GM21423 (cell line): ENCODE measurements around the gene MRI1.

Experiments
- ATAC-seq: cut with Tn5 transposase; IDR thresholded peaks from one replicate; pipeline ENCODE4 v1.9.1; 2021; ENCODE audit warnings: mild to moderate bottlenecking, moderate library complexity; ENCODE audit not compliant: unreplicated experiment

Gene MRI1

DNA sequence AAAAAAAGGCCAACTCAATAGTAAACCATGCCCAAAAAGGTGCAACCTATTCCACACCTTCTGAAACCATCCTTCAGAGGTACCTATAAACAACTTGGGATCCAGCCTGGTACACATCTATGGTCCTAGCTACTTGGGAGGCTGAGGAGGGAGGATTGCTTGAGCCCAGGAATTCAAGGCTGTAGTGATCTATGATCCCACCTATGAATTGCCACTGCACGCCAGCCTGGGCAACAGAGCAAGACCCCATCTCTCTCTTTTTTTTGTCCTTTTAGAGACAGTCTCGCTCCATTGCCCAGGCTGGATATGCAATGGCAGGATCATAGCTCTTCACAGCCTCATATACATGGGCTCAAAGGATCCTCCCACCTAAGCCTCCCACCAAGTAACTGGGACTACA, 57.0 kb downstream of the MRI1 start:
- ATAC-seq, result no peak

DNA sequence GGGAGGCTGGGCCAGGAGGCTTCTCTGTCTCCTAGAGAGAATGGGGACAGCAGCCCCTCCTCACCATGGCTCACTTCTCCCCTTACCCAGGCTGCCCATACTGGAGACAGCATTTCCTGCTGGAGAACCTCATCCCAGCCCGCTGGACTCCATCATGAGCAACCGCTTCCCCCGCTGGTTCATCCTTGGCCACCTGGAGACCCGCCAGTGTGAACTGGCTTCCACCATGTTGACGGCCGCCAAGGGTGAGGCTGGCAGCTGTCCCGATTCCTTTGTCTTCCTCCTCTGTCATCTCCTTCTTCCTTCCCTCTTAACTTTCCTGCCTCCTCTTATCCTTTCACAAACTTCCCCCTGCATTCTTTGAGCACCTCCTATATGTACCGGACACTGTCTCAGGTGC, 58.9 kb downstream of the MRI1 start:
- no peak for ATAC-seq
